GM23338 (cell line): Measurements from ENCODE around the gene M6PR. TPM values are rescaled to one million over a fixed set of nuclear protein-coding genes. Genes with fewer than 3 reads are reported as not detected.

ENCODE experiments used
- ATAC-seq: fragments of 200-7000 bp; cut with Tn5 transposase; 3 replicates; pipeline ENCODE4 v1.9.1; 2020
- DNase-seq: peaks from one replicate; pipeline ENCODE4 v3.0.0-alpha.2; 2015; ENCODE audit warnings: low spot score
- H2AFZ ChIP-seq: fragments of 200-600 bp; sonication (generic); 2 replicates; pipeline ENCODE4 v1.8.0; 2016; ENCODE audit warnings: antibody characterized with exemption, mild to moderate bottlenecking, moderate library complexity
- H3F3A ChIP-seq: fragments of 200-600 bp; sonication (generic); replicated peaks from 2 replicates; pipeline ENCODE4 v1.8.0; 2017; ENCODE audit warnings: antibody characterized with exemption, mixed run types, low read depth
- H3K27ac ChIP-seq: fragments of 200-600 bp; sonication (generic); 2 replicates; pipeline ENCODE4 v1.6.1; 2016; ENCODE audit warnings: low read depth
- H3K27me3 ChIP-seq: fragments of 200-600 bp; sonication (generic); 2 replicates; pipeline ENCODE4 v1.8.0; 2016; ENCODE audit warnings: mild to moderate bottlenecking, mixed run types, moderate library complexity; ENCODE audit not compliant: insufficient read depth
- H3K36me3 ChIP-seq: fragments of 200-600 bp; sonication (generic); 2 replicates; pipeline ENCODE4 v1.8.0; 2016; ENCODE audit warnings: mild to moderate bottlenecking; ENCODE audit not compliant: insufficient read depth
- H3K4me1 ChIP-seq: fragments of 200-600 bp; sonication (generic); 2 replicates; pipeline ENCODE4 v1.8.0; 2016; ENCODE audit warnings: mild to moderate bottlenecking, moderate library complexity; ENCODE audit not compliant: insufficient read depth
- H3K4me2 ChIP-seq: fragments of 200-600 bp; sonication (generic); 2 replicates; pipeline ENCODE4 v1.7.1; 2017; ENCODE audit warnings: mixed run types
- H3K4me3 ChIP-seq: fragments of 200-600 bp; sonication (generic); 2 replicates; pipeline ENCODE4 v1.6.1; 2016; ENCODE audit warnings: mixed run types
- H3K79me2 ChIP-seq: fragments of 200-600 bp; sonication (generic); replicated peaks from 2 replicates; pipeline ENCODE4 v1.8.0; 2017; ENCODE audit warnings: mild to moderate bottlenecking; ENCODE audit not compliant: insufficient read depth
- H3K9me2 ChIP-seq: fragments of 200-600 bp; sonication (generic); 2 replicates; pipeline ENCODE4 v1.8.0; 2017; ENCODE audit not compliant: insufficient read depth
- H4K20me1 ChIP-seq: fragments of 200-600 bp; sonication (generic); replicated peaks from 2 replicates; pipeline ENCODE4 v1.8.0; 2017; ENCODE audit warnings: mild to moderate bottlenecking; ENCODE audit not compliant: insufficient read depth
- H3K27ac Mint-ChIP-seq: 2 replicates; pipeline ENCODE4 v1.8.0; 2020; ENCODE audit warnings: inconsistent platforms, mild to moderate bottlenecking, moderate library complexity, mixed read lengths
- H3K27me3 Mint-ChIP-seq: 3 replicates; pipeline ENCODE4 v1.8.0; 2022; ENCODE audit warnings: low read depth, mild to moderate bottlenecking, moderate library complexity, mixed read lengths, inconsistent platforms; ENCODE audit not compliant: insufficient read depth, poor library complexity
- H3K36me3 Mint-ChIP-seq: 3 replicates; pipeline ENCODE4 v1.8.0; 2021; ENCODE audit warnings: low read depth, mild to moderate bottlenecking, inconsistent platforms, moderate library complexity, mixed read lengths
- H3K4me1 Mint-ChIP-seq: 3 replicates; pipeline ENCODE4 v1.8.0; 2020; ENCODE audit warnings: mild to moderate bottlenecking, inconsistent platforms, mixed read lengths
- H3K4me3 Mint-ChIP-seq: 3 replicates; pipeline ENCODE4 v1.8.0; 2021; ENCODE audit warnings: moderate library complexity, mild to moderate bottlenecking, inconsistent platforms, mixed read lengths
- H3K9me3 Mint-ChIP-seq: 3 replicates; pipeline ENCODE4 v1.8.0; 2020; ENCODE audit warnings: moderate library complexity, mild to moderate bottlenecking, inconsistent platforms, mixed read lengths
- CREB1 ChIP-seq: fragments of 250-450 bp; sonication (Bioruptor Pico); IDR thresholded peaks from 2 replicates; pipeline ENCODE4 v1.5.0; 2020; ENCODE audit warnings: low read depth, mild to moderate bottlenecking, moderate library complexity
- CTCF ChIP-seq, 2 experiments: fragments of 200-600 bp in 1 of 2; sonication (generic) in 1 of 2; conservative IDR thresholded peaks; 2 replicates each; pipeline versions ENCODE4 v1.5.1 to v1.6.1; 2016 to 2017; ENCODE audit warnings: antibody characterized with exemption in 2 of 2, low read depth in 2 of 2, mild to moderate bottlenecking in 2 of 2, moderate library complexity in 1 of 2
- ETS1 ChIP-seq: IDR thresholded peaks from 2 replicates; pipeline ENCODE4 v1.6.1; 2016; ENCODE audit warnings: antibody characterized with exemption
- EZH2 ChIP-seq: fragments of 200-600 bp; sonication (generic); IDR thresholded peaks from one replicate; pipeline ENCODE4 v1.8.0; 2017; ENCODE audit warnings: antibody characterized with exemption, mild to moderate bottlenecking, low read depth; ENCODE audit not compliant: unreplicated experiment
- EZH2phosphoT487 ChIP-seq: fragments of 200-600 bp; sonication (generic); IDR thresholded peaks from one replicate; pipeline ENCODE4 v1.8.1; 2018; ENCODE audit warnings: antibody characterized with exemption; ENCODE audit not compliant: unreplicated experiment
- JUNB ChIP-seq: IDR thresholded peaks from one replicate; pipeline ENCODE4 v1.6.1; 2016; ENCODE audit warnings: antibody characterized with exemption; ENCODE audit not compliant: unreplicated experiment
- NANOG ChIP-seq: IDR thresholded peaks from 2 replicates; pipeline ENCODE4 v1.6.1; 2016; ENCODE audit warnings: antibody characterized with exemption, borderline replicate concordance
- POLR2AphosphoS5 ChIP-seq: IDR thresholded peaks from 2 replicates; pipeline ENCODE4 v1.6.1; 2016; ENCODE audit warnings: antibody characterized with exemption, low read depth
- REST ChIP-seq: IDR thresholded peaks from one replicate; pipeline ENCODE4 v1.6.1; 2018; ENCODE audit warnings: antibody characterized with exemption; ENCODE audit not compliant: unreplicated experiment
- STAT1 ChIP-seq: IDR thresholded peaks from one replicate; pipeline ENCODE4 v1.6.1; 2016; ENCODE audit warnings: antibody characterized with exemption; ENCODE audit not compliant: unreplicated experiment
- ZNF114 ChIP-seq: fragments of 250-450 bp; sonication (Bioruptor Pico); IDR thresholded peaks from 2 replicates; pipeline ENCODE4 v1.5.0; 2020; ENCODE audit warnings: mild to moderate bottlenecking, moderate library complexity
- ZNF331 ChIP-seq: fragments of 250-450 bp; sonication (Bioruptor Pico); IDR thresholded peaks from 2 replicates; pipeline ENCODE4 v1.5.0; 2020; ENCODE audit warnings: low read depth, mild to moderate bottlenecking, moderate library complexity
- ZNF462 ChIP-seq: fragments of 250-450 bp; sonication (Bioruptor Pico); IDR thresholded peaks from 2 replicates; pipeline ENCODE4 v1.5.0; 2020; ENCODE audit warnings: mild to moderate bottlenecking, moderate library complexity
- polyA plus RNA-seq: library from polyadenylated mRNA; unstranded; fragments of >200 nt; fragmentation: Nextera tagmentation; extraction: Ambion mirVana; gene quantifications from 2 replicates; pipeline ENCODE4 v1.2.1, GENCODE V29; 2016
- total RNA-seq: library from RNA; depleted of rRNA; stranded (reverse); fragments of >200 nt; shearing (Covaris generic); gene quantifications from 2 replicates; pipeline ENCODE4 v1.2.3, GENCODE V29; 2014

The M6PR gene
- total and polyA plus RNA-seq, 2 experiments from 2014 or later, result 103 to 147 TPM

GRCh38 chr12:8909752-8910151 lies 39.7 kb downstream of the M6PR start:
- H3K79me2 ChIP-seq, result peaks cover under 1% of the 10 kb centered on the region
- no peaks in the 10 kb centered on the region for H3K9me2 ChIP-seq
- DNase-seq (no peak), ATAC-seq (no peak)
- peaks cover 6% of the 10 kb centered on the region; the same call in 1 of the 2 replicates for H3F3A ChIP-seq
- Mint-ChIP-seq H3K27me3 (peaks cover 13% of the 10 kb centered on the region), H3K36me3 (peaks cover 10% of the 10 kb centered on the region; the same call in 2 of the 3 replicates), H3K9me3 (no peaks in the 10 kb centered on the region; the same call in 1 of the 3 replicates), H3K27ac (peak overlapping the region; percentile 99), H3K4me1 (peaks cover 60% of the 10 kb centered on the region), H3K4me3 (no peak overlapping the region)
- H3K4me2 ChIP-seq, result 0 out of 2 replicates have a peak overlapping the region, but pooled peaks have one; percentile 18
- no peaks in the 10 kb centered on the region for H4K20me1 ChIP-seq
- no peaks in the 10 kb centered on the region for H3K36me3 ChIP-seq
- TF ChIP-seq EZH2 (no peak), POLR2AphosphoS5 (no peak), ZNF462 (no peak), STAT1 (no peak), ZNF331 (CRISPR knock-in tag) (no peak), ZNF114 (no peak), EZH2phosphoT487 (no peak), CTCF (conservative IDR thresholded peaks at IDR 0.05; ENCODE audit: low read depth in 2 of 2) (no peak), ETS1 (no peak), JUNB (no peak), CREB1 (CRISPR knock-in tag) (no peak), NANOG (no peak), REST (no peak)
- no peaks in the 10 kb centered on the region for H3K27me3 ChIP-seq
- H3K4me1 ChIP-seq, result peaks cover 36% of the 10 kb centered on the region
- H3K4me3 ChIP-seq, result no peak overlapping the region
- H2AFZ ChIP-seq, result no peak overlapping the region
- peak overlapping the region; percentile 95 for H3K27ac ChIP-seq
